SU-DHL-6 (cell line): Measurements from ENCODE around the gene C8A.

Experiments
- CTCF ChIP-seq: fragments of 200-600 bp; sonication (generic); IDR thresholded peaks from one replicate; pipeline ENCODE4 v1.5.1; 2017; ENCODE audit warnings: antibody characterized with exemption, mild to moderate bottlenecking, low read length, moderate library complexity; ENCODE audit not compliant: insufficient read depth, poor library complexity, severe bottlenecking
- EZH2phosphoT487 ChIP-seq: fragments of 200-600 bp; sonication (generic), shearing (Covaris generic); conservative IDR thresholded peaks from 2 replicates; pipeline ENCODE4 v1.6.1; 2018; ENCODE audit warnings: mild to moderate bottlenecking, antibody characterized with exemption, low read length, moderate library complexity, mixed read lengths

GRCh38 chr1:56964349-56965017 lies 109.9 kb downstream of the C8A start:
- TF ChIP-seq CTCF: no peak
- no peak for TF ChIP-seq EZH2phosphoT487
